IPS-NIHi11 (cell line): ENCODE results near the gene PTMS.
A peak's percentile ranks its signal among the peaks of the same experiment; 100 is the strongest.

Source experiments
- DNase-seq: peaks from one replicate; pipeline ENCODE4 v3.0.0; 2012; ENCODE audit warnings: mixed read lengths, low spot score

The PTMS gene

DNA sequence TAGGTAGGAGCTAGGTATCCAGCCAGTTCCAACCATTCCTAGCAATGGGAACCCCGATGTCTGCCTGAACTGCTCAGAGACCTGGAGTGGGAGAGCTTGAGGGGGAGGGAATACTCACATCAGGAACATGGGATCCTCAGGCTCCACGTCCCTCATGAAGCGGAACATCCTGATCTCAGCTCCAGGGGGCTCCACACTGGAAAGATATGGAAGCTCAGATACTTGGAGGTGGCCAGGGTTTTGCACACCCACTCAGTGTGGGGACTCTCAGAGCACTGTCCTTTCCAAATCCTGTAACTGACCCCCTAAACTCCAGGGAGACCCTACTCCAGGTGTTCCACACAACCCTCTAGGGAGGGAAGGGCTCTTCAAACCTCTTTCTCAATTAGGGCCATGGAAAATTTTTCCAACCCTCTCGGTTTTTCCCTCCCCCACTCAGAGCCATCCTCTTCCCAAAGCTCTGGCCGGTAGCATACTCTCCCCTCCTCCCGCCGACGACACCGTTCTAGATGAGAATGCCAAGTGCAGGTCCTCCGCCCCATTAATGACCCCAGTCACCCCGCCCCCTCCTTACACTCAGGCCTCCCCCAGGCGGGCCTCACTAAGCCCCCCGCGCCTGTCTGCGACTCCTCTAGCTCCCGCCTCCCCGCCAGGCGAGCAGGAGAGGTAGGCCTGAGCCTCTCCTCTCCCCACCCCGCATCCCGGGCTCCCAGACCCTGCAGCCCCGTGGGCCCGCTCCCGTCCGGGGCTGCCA is 13.8 kb upstream of the PTMS start:
- DNase-seq: peak; percentile 83

GRCh38 chr12:6752921-6753771 is 13.0 kb upstream of the PTMS start, which contains the start of gene MLF2:
Gene MLF2, minus strand, starts transcription at chr12:6753141. Its CDS starts 807 bp downstream, at chr12:6752334.
- peak; percentile 100 for DNase-seq

GRCh38 chr12:6753772-6754356 is 12.3 kb upstream of the PTMS start:
- DNase-seq: no peak

GRCh38 chr12:6754411-6754810 is 11.8 kb upstream of the PTMS start:
- DNase-seq: no peak

- DNase-seq: no peak
These were observed 9.0 kb upstream of the PTMS start for GRCh38 chr12:6757028-6757690.

DNA sequence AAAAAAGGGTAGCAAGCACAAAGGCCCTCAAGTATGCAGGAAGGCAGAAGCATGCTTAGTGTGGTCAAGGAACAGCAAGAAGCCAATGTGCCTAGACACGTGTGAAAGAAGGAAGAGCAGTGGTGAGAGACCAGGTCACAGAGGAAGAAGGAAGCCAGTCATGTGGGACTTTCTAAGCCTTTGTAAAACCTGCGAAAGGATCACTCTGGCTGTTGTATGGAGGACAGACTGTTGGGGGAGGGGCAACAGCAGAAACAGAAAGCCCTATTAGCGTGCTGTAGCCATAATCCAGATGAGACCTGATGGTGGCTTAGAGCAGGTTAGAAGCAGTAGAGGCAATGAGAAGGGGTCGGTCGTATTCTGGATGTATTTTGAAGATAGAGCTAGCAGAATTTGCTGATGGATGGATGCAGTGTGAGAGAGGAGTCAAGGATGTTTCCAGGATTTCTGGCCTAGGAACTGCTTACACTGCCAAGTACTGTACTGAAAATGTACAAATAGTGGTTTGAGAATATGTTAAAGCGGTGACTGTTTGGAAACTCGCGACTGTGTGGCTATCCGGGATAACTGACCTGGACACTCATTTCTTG is 7.6 kb upstream of the PTMS start:
- DNase-seq: no peak

GRCh38 chr12:6759741-6760140 is 6.4 kb upstream of the PTMS start:
- no peak for DNase-seq

GRCh38 chr12:6763380-6763779 is 2.8 kb upstream of the PTMS start:
- DNase-seq: no peak

- DNase-seq: peak; percentile 90
These were observed 1.9 kb upstream of the PTMS start for GRCh38 chr12:6764011-6764828.

GRCh38 chr12:6765048-6765633 is 1.0 kb upstream of the PTMS start:
- no peak for DNase-seq

DNA sequence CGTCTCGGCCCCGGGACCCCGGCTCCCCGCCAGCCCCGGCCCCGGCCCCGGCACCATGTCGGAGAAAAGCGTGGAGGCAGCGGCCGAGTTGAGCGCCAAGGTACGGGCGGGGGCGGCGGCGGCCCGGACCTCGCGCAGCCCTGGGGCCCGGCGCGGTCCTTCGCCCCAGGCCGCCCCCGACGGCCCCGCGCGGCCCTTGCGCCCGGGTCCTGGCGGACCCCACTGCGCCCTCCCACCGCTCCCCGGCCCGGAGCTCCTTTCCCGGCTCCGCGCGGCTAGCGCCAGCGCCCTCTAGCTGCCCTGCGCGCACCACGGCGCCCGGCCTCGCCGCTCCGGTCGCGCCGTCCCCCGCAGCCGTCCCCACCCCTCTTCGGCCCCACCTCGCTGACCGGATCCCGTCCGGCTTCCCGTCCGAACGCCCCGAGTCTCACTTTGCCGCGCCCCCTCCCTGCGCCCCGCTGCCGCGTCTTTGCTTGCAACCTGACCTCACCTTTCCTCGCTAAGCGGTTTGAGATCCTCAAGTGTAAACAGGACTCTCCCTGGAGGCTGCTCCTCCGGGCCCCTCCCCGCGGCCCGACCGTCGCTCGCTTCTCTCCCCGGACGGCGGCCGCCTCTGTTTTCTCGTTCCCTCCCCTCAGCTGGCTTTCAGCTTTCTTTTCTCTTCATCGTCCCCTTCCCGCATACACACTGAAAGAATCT is 637 bp downstream of the PTMS start:
- DNase-seq: peak; percentile 74

GRCh38 chr12:6767353-6768319 is 1.5 kb downstream of the PTMS start:
- no peak for DNase-seq

- DNase-seq: no peak
These were observed 2.3 kb downstream of the PTMS start for GRCh38 chr12:6768437-6768914.

- DNase-seq: peak; percentile 67
These were observed 2.8 kb downstream of the PTMS start for GRCh38 chr12:6768990-6769389.

- DNase-seq: no peak
These were observed 3.5 kb downstream of the PTMS start for GRCh38 chr12:6769666-6770065.

GRCh38 chr12:6770094-6770493 is 3.9 kb downstream of the PTMS start:
- DNase-seq: no peak

GRCh38 chr12:6770600-6770999 is 4.4 kb downstream of the PTMS start:
- DNase-seq: no peak

DNA sequence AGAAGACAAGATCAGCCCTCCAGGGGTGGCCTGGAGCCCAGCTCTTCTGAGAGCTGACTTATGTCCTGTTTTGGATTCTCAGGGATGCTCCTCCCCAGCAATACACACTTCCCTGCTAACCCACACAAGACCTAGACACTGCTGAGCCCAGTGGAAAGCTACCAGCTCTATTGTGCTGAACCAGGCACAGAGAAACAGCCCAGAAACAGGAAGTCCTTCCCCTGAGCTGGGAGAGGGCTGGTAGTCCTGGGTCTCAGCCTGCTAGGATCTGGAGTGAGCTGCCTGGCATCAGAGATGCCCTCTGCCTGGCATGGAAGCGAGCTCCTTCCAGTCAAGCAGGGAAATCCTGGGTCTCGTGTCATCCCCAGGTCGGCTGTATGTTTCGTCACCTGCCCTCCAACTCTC is 4.9 kb downstream of the PTMS start:
- no peak for DNase-seq
